Pancreas (tissue), 10 donors: Measurements from ENCODE around the gene MT1X. TPM values are rescaled to one million over a fixed set of nuclear protein-coding genes. Genes with fewer than 3 reads are reported as not detected.

Source experiments
- ATAC-seq, 4 donors: fragments of 200-7000 bp; cut with Tn5 transposase; one replicate each; pipeline versions ENCODE4 v1.8.0 to v1.9.1; 2020; ENCODE audit warnings: mild to moderate bottlenecking in 4 of 4, moderate library complexity in 4 of 4
- DNase-seq, 6 donors: peaks; one replicate each; pipeline ENCODE4 v3.0.0-alpha.2; 2020
- FAIRE-seq: peaks from 2 replicates; lab custom pipeline; 2012; peaks lifted over from hg19 to GRCh38; lab: Jason Lieb, UNC
- H3K27ac ChIP-seq, 4 donors: fragments of 200-600 bp; sonication (generic); 1 replicate in 3 of 4; 2 replicates in 1 of 4; pipeline versions ENCODE4 v1.5.0 to v1.8.0; 2020
- H3K27me3 ChIP-seq, 4 donors: fragments of 200-600 bp; one replicate each; pipeline ENCODE4 v1.8.0; 2021
- H3K36me3 ChIP-seq, 3 donors: fragments of 200-600 bp; sonication (generic) in 1 of 3; one replicate each; pipeline versions ENCODE4 v1.5.0 to v1.8.0; 2020 to 2021
- H3K4me1 ChIP-seq, 3 donors: fragments of 200-600 bp; one replicate each; pipeline ENCODE4 v1.8.0; 2021
- H3K4me3 ChIP-seq, 4 donors: fragments of 200-600 bp; sonication (generic) in 2 of 4; one replicate each; pipeline versions ENCODE4 v1.5.0 to v1.8.0; 2020 to 2021
- H3K9me3 ChIP-seq, 4 donors: fragments of 200-600 bp; one replicate each; pipeline ENCODE4 v1.8.0; 2021
- CTCF ChIP-seq, 4 donors: fragments of 200-600 bp; sonication (generic) in 3 of 4; IDR thresholded peaks; one replicate each; pipeline versions ENCODE4 v1.5.0 to v1.8.0; 2021; ENCODE audit warnings: antibody characterized with exemption in 4 of 4
- WGBS, 2 donors: extraction: QIAGEN DNeasy Blood & Tissue Kit; methylation state at CpG; one replicate each; pipeline ENCODE4 v1.1.7; 2013; 5-methylcytosine and 5-hydroxymethylcytosine counted together
- intact Hi-C, 3 donors: fragments of 100-400 bp; cut with DNase I; formaldehyde crosslinking; loops; one replicate each; pipeline versions ENCODE4 v1.11.1 to v1.14.2; 2022
- polyA plus RNA-seq, 2 donors: library from polyadenylated mRNA; stranded (reverse); fragments of 200-250 nt; gene quantifications; one replicate each; pipeline ENCODE4 v1.2.3, GENCODE V29; 2013
- total RNA-seq, 6 donors: library from RNA; stranded (reverse); fragmentation: NEBNext Ultra II Directional in 4 of 6; extraction: Animal tissue kit (Norgen Biotek cat#: 25700) in 4 of 6; gene quantifications; one replicate each; pipeline versions ENCODE4 v1.2.1 to v1.2.4, GENCODE V29; 2021 to 2023
- donor health status: healthy with polysubstance abuse.
- donor health status: DM: no; HTN: no; CAD: no; lungs with moderate emphysema.
- donor health status: DM: no; HTN: no; CAD: no.
- donor health status: control.
- donor health status: control.
- donor health status: Bipolar disorder and iron deficiency.
- donor health status: DM: yes; HTN: yes; CAD: no.
- donor health status: DM: no; HTN: no; CAD: no.
- donor health status: DM: no; HTN: no; CAD: no.
- donor health status: DM: yes; HTN: yes; CAD: no.

Gene MT1X
- total and polyA plus RNA-seq, 8 donors: 56.1 to 992 (median 333) TPM

DNA sequence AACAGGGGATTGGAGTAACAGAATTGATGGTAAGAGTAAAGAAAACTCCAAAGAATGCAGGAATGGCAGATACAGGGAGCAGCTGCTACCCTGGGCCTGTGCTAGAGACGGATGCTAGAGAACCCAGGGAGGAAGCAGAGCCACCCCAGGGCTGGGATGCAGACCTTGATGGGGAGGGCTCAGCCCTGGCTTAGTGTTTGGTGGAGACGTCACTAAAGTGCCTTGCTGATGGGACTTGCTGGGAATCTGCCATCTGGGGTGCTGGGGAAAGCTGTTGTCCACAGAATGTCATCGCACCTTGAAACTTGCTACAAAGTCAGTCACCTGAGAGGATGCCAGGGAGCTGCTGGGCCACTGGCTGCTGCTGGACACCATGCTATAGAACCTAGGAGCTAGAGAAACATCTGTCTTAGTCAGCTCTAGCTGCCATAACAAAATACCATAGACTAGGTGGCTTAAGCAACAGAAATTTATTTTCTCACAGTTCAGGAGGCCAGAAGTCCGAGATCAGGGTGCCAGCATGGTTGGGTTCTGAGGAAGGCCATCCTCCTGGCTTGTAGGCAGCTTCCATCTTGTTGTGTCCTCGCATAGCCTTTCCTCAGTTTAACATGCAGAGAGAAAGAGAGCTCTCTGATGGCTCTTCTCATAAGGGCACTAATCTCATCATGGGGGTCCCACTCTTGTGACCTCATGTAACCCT, 15.3 kb downstream of the MT1X start:
- no peaks in the 10 kb centered on the region for H3K9me3 ChIP-seq
- 91 to 95% methylated on average over 5 of the region's 5 CpGs for WGBS, 2 donors
- peaks cover 0 to 4% (median 0%) of the 10 kb centered on the region in 3 donors for H3K4me1 ChIP-seq
- no peak overlapping the region for H3K27ac ChIP-seq
- no peaks in the 10 kb centered on the region for H3K36me3 ChIP-seq
- no peak for TF ChIP-seq CTCF (IDR thresholded peaks at IDR 0.05)
- ATAC-seq: no peak
- intact Hi-C loops: no loop called here
- no peak overlapping the region for H3K4me3 ChIP-seq
- no peak for DNase-seq
- no peak for FAIRE-seq
- H3K27me3 ChIP-seq: no peaks in the 10 kb centered on the region

GRCh38 chr16:56700195-56700594, 17.9 kb downstream of the MT1X start:
- H3K4me1 ChIP-seq: peaks cover 0 to 4% (median 0%) of the 10 kb centered on the region in 3 donors
- ATAC-seq (no peak), FAIRE-seq (no peak), DNase-seq (no peak)
- H3K4me3 ChIP-seq: no peak overlapping the region
- no peak for TF ChIP-seq CTCF (IDR thresholded peaks at IDR 0.05)
- intact Hi-C loops: loop anchor here in 1 of 3 donors (10.0 kb wide), 1 partner anchor 115 kb away; the partner anchor contains the start of gene MT3
- 19 to 63% methylated on average over 1 of the region's 1 CpG for WGBS, 2 donors
- H3K27me3 ChIP-seq: no peaks in the 10 kb centered on the region
- no peaks in the 10 kb centered on the region for H3K9me3 ChIP-seq
- no peak overlapping the region for H3K27ac ChIP-seq
- H3K36me3 ChIP-seq: no peaks in the 10 kb centered on the region

DNA sequence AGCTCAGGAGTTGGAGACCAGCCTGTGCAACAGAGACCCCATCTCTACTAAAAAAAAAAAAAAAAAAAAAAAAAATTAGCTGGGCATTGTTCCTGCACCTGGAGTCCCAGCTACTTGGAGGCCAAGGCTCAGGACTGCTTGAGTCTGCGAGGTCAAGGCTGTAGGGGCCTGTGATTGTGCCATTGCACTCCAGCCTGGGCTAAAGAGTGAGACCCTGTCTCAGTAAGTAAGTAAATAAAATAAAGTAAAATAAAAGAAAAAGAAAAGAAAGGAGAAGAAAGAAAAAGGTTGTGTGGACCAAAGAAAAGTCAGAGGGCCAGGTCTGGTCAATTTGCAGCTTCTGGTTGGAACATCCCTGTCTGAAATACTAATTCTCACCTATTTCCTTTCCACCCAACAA, 18.4 kb downstream of the MT1X start:
- DNase-seq (no peak), FAIRE-seq (no peak), ATAC-seq (no peak)
- H3K36me3 ChIP-seq: no peaks in the 10 kb centered on the region
- H3K4me3 ChIP-seq: no peak overlapping the region
- H3K27me3 ChIP-seq: no peaks in the 10 kb centered on the region
- H3K4me1 ChIP-seq: peaks cover 0 to 4% (median 0%) of the 10 kb centered on the region in 3 donors
- H3K9me3 ChIP-seq: no peaks in the 10 kb centered on the region
- intact Hi-C loops: loop anchor here in 1 of 3 donors (10.0 kb wide), 1 partner anchor 116 kb away; the partner anchor contains the start of gene MT3
- no peak for TF ChIP-seq CTCF (IDR thresholded peaks at IDR 0.05)
- WGBS, 2 donors: 88 to 100% methylated on average over 1 of the region's 1 CpG
- no peak overlapping the region for H3K27ac ChIP-seq

DNA sequence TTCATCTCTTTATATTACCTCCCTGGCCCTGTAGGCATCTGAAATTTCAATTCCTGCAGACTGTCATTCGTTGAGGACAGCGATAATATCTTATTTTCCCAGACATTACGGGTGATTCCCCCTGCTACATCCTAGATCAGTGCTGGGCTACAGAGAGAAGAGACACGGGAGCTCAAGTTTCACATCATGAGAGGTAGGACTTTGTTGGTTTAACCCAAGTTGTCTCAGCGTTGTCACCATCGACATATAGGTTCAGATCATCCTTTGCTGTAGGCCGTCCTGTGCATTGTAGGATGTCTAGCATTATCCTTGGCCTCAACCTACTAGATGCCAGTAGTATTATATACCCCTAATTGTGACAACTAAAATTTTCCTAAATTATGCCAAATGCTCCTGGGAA, 19.3 kb downstream of the MT1X start:
- ATAC-seq (no peak), FAIRE-seq (no peak), DNase-seq (no peak)
- H3K9me3 ChIP-seq: no peaks in the 10 kb centered on the region
- H3K27ac ChIP-seq: no peak overlapping the region
- WGBS, 2 donors: 84% methylated on average over 7 of the region's 7 CpGs
- H3K4me3 ChIP-seq: no peak overlapping the region
- H3K4me1 ChIP-seq: peaks cover 0 to 4% (median 0%) of the 10 kb centered on the region in 3 donors
- H3K27me3 ChIP-seq: no peaks in the 10 kb centered on the region
- intact Hi-C loops: loop anchor here in 1 of 3 donors (10.0 kb wide), 1 partner anchor 117 kb away; the partner anchor contains the start of gene MT3
- TF ChIP-seq CTCF (IDR thresholded peaks at IDR 0.05): no peak
- H3K36me3 ChIP-seq: no peaks in the 10 kb centered on the region

- no peak overlapping the region for H3K27ac ChIP-seq
- peaks cover 0 to 4% (median 0%) of the 10 kb centered on the region in 3 donors for H3K4me1 ChIP-seq
- no peaks in the 10 kb centered on the region for H3K9me3 ChIP-seq
- no peaks in the 10 kb centered on the region for H3K27me3 ChIP-seq
- no peak for FAIRE-seq
- no peak for TF ChIP-seq CTCF (IDR thresholded peaks at IDR 0.05)
- no peak for ATAC-seq
- WGBS, 2 donors: 83 to 88% methylated on average over 5 of the region's 5 CpGs
- DNase-seq: no peak
- intact Hi-C loops: loop anchor here in 1 of 3 donors (10.0 kb wide), 1 partner anchor 118 kb away; the partner anchor contains the start of gene MT3
- H3K4me3 ChIP-seq: no peak overlapping the region
- no peaks in the 10 kb centered on the region for H3K36me3 ChIP-seq
Measured at GRCh38 chr16:56702836-56703235, 20.6 kb downstream of the MT1X start.
